K562 (cell line): Measurements from ENCODE around the gene ADORA1. TPM values are rescaled to one million over a fixed set of nuclear protein-coding genes. Genes with fewer than 3 reads are reported as not detected.

Source experiments
- ATAC-seq: fragments of 200-7000 bp; cut with Tn5 transposase; 3 replicates; pipeline ENCODE4 v1.9.1; 2020; ENCODE audit warnings: moderate library complexity
- BruUV-seq: library from RNA; stranded (reverse); fragments of 400-500 nt; replicated peaks from 2 replicates; lab custom pipeline; 2021; lab: Mats Ljungman, UMichigan
- CTCF ChIA-PET: fragments of 300-600 bp; formaldehyde crosslinking; extraction: SDS; loops from one replicate; lab custom pipeline; 2021; ENCODE audit warnings: low intra/inter-chr PET ratio; lab: Yijun Ruan, JAX
- POLR2A ChIA-PET: fragments of 300-600, 350-650 bp; sonication (Branson Sonifier 250); formaldehyde crosslinking; extraction: SDS; loops from one replicate; lab custom pipeline; 2021; ENCODE audit warnings: antibody characterized with exemption, inconsistent platforms; lab: Yijun Ruan, JAX
- DNase-seq, 4 experiments: peaks; one replicate each; pipeline versions ENCODE4 v3.0.0 to v3.0.0-alpha.2; 2011 to 2018; ENCODE audit warnings: low spot score in 3 of 4, mixed read lengths in 3 of 4; ENCODE audit errors: extremely low read depth in 1 of 4
- FAIRE-seq: peaks from 2 replicates; lab custom pipeline; 2011; peaks lifted over from hg19 to GRCh38; lab: Jason Lieb, UNC
- H2AFZ ChIP-seq: 2 replicates; pipeline ENCODE4 v1.6.0; 2011; ENCODE audit warnings: low read depth, low read length, control low read depth, inconsistent platforms
- H3K27ac ChIP-seq: fragments of 200-600 bp; 3 replicates; pipeline ENCODE4 v1.8.0; 2011; ENCODE audit warnings: low read depth, mild to moderate bottlenecking, control low read depth, inconsistent platforms, low read length, moderate library complexity, mixed read lengths; ENCODE audit errors: extremely low read depth
- H3K27me3 ChIP-seq, 2 experiments: fragments of 300-600 bp in 1 of 2; 2 replicates in 1 of 2; 3 replicates in 1 of 2; pipeline versions ENCODE4 v1.6.0 to v1.8.0; 2011; ENCODE audit warnings: inconsistent platforms in 2 of 2, low read length in 2 of 2, mild to moderate bottlenecking in 1 of 2, mixed read lengths in 1 of 2, moderate library complexity in 1 of 2; ENCODE audit not compliant: control insufficient read depth in 2 of 2, insufficient read depth in 2 of 2
- H3K36me3 ChIP-seq: fragments of 300-600 bp; 3 replicates; pipeline ENCODE4 v1.8.0; 2011; ENCODE audit warnings: mild to moderate bottlenecking, low read length, inconsistent platforms; ENCODE audit not compliant: control insufficient read depth, insufficient read depth
- H3K4me1 ChIP-seq, 2 experiments: fragments of 200-600 bp in 1 of 2; replicated peaks in 1 of 2; 2 replicates in 1 of 2; 3 replicates in 1 of 2; pipeline versions ENCODE4 v1.5.1 to v1.8.0; 2011; ENCODE audit warnings: inconsistent platforms in 2 of 2, low read length in 2 of 2, mild to moderate bottlenecking in 1 of 2, mixed read lengths in 1 of 2, moderate library complexity in 1 of 2; ENCODE audit not compliant: control insufficient read depth in 2 of 2, insufficient read depth in 2 of 2
- H3K4me2 ChIP-seq: 2 replicates; pipeline ENCODE4 v1.6.1; 2011; ENCODE audit warnings: low read length, control low read depth, inconsistent platforms, mixed read lengths; ENCODE audit not compliant: insufficient read depth
- H3K4me3 ChIP-seq: fragments of 200-600 bp; sonication (generic), shearing (Covaris generic); 2 replicates; pipeline ENCODE4 v1.5.1; 2016; ENCODE audit warnings: control low read depth, inconsistent platforms
- H3K79me2 ChIP-seq: fragments of 200-600 bp; 3 replicates; pipeline ENCODE4 v1.8.0; 2011; ENCODE audit warnings: low read length, inconsistent platforms; ENCODE audit not compliant: control insufficient read depth, insufficient read depth
- H3K9ac ChIP-seq, 2 experiments: 2 replicates each; pipeline versions ENCODE4 v1.6.0 to v1.6.1; 2011; ENCODE audit warnings: low read depth in 2 of 2, low read length in 2 of 2, control low read depth in 1 of 2, inconsistent platforms in 1 of 2, mild to moderate bottlenecking in 1 of 2, mixed read lengths in 1 of 2; ENCODE audit not compliant: insufficient read depth in 1 of 2
- H3K9me1 ChIP-seq: one replicate; pipeline ENCODE4 v1.6.0; 2011; ENCODE audit warnings: inconsistent platforms, mild to moderate bottlenecking, low read length, moderate library complexity; ENCODE audit not compliant: control insufficient read depth, insufficient read depth
- H3K9me3 ChIP-seq: replicated peaks from 2 replicates; pipeline ENCODE4 v1.5.1; 2011; ENCODE audit warnings: low read depth, low read length, inconsistent platforms; ENCODE audit not compliant: control insufficient read depth, insufficient read depth
- H4K20me1 ChIP-seq: replicated peaks from 2 replicates; pipeline ENCODE4 v1.6.1; 2011; ENCODE audit warnings: low read length, inconsistent platforms, mixed read lengths; ENCODE audit not compliant: control insufficient read depth, insufficient read depth
- MEIS2 ChIP-seq: fragments of 450-650 bp; IDR thresholded peaks from 2 replicates; pipeline ENCODE4 v1.6.1; 2014; ENCODE audit warnings: mild to moderate bottlenecking; ENCODE audit not compliant: partially characterized antibody
- MIER1 ChIP-seq: fragments of 450-650 bp; IDR thresholded peaks from 2 replicates; pipeline ENCODE4 v1.6.1; 2016; ENCODE audit warnings: antibody characterized with exemption, mild to moderate bottlenecking, low read depth
- RCOR1 ChIP-seq, 2 experiments: IDR thresholded peaks; 2 replicates each; pipeline ENCODE4 v1.6.1; 2012; ENCODE audit warnings: low read depth in 2 of 2, low read length in 2 of 2, borderline replicate concordance in 1 of 2, improper control_type of control experiment in 1 of 2
- STAT5A ChIP-seq: IDR thresholded peaks from 2 replicates; pipeline ENCODE4 v1.6.1; 2012; ENCODE audit warnings: low read length, inconsistent platforms, borderline replicate concordance
- ZBTB1 ChIP-seq: sonication (generic); formaldehyde crosslinking; IDR thresholded peaks from 2 replicates; pipeline ENCODE4 v1.8.1; 2023; ENCODE audit warnings: missing genetic modification reagents, low read depth, mild to moderate bottlenecking, borderline replicate concordance
- ZNF347 ChIP-seq: fragments of 450-650 bp; formaldehyde crosslinking; IDR thresholded peaks from 2 replicates; pipeline ENCODE4 v1.4.0; 2020; ENCODE audit warnings: low read depth, mild to moderate bottlenecking, moderate library complexity
- ZNF436 ChIP-seq: fragments of 250-450, 450-650 bp; sonication (Bioruptor Pico); formaldehyde crosslinking; IDR thresholded peaks from 2 replicates; pipeline ENCODE4 v1.7.0; 2020; ENCODE audit warnings: mild to moderate bottlenecking
- ZNF778 ChIP-seq: fragments of 450-650 bp; formaldehyde crosslinking; IDR thresholded peaks from 2 replicates; pipeline ENCODE4 v1.4.0; 2020; ENCODE audit warnings: mild to moderate bottlenecking, moderate library complexity
- ZSCAN32 ChIP-seq: fragments of 450-650 bp; formaldehyde crosslinking; IDR thresholded peaks from 2 replicates; pipeline ENCODE4 v1.4.0; 2020; ENCODE audit warnings: mild to moderate bottlenecking, moderate library complexity
- WGBS: fragments of 100-300 bp; shearing (Covaris generic); methylation state at CpG from one replicate; pipeline ENCODE4 v1.1.6; 2016; ENCODE audit warnings: low coverage, mixed read lengths; ENCODE audit not compliant: insufficient coverage; ENCODE audit errors: missing lambda C conversion rate; 5-methylcytosine and 5-hydroxymethylcytosine counted together
- in situ Hi-C: fragments of 300-500 bp; cut with MboI; formaldehyde crosslinking; loops from 4 replicates; pipeline ENCODE4 v1.15.0; 2018; ENCODE audit warnings: inconsistent platforms, mixed read lengths
- intact Hi-C: fragments of 100-400 bp; cut with micrococcal nuclease; formaldehyde crosslinking; loops from 2 replicates; pipeline ENCODE4 v1.14.2; 2022
- polyA plus RNA-seq, 8 experiments: library from polyadenylated mRNA; depleted of rRNA in 4 of 8; stranded (reverse) in 5 of 8; unstranded in 3 of 8; fragments of >200 nt; fragmentation: Nextera tagmentation in 2 of 8; fragmentation: Illumina TruSeq in 1 of 8; extraction: Ambion mirVana in 2 of 8; extraction: Trizol in 1 of 8; gene quantifications; 2 replicates each; pipeline versions ENCODE4 v1.2.1 to v1.2.3, GENCODE V29; 2011 to 2014; ENCODE audit warnings: inconsistent platforms in 1 of 8, missing spikeins in 1 of 8
- total RNA-seq, 7 experiments: library from RNA; depleted of rRNA in 6 of 7; stranded (reverse); fragments of >200 nt in 6 of 7; fragmentation: Illumina TruSeq in 2 of 7; extraction: Trizol in 2 of 7; gene quantifications; 2 replicates each; pipeline versions ENCODE4 v1.2.1 to v1.2.3, GENCODE V29; 2011 to 2021; ENCODE audit warnings: low replicate concordance in 1 of 7
- TF ChIP-seq, protein P1 (sequence below): fragments of 200-800 bp; sonication (Bioruptor generic); IDR thresholded peaks from 2 replicates; pipeline ENCODE4 v1.6.1; 2017; ENCODE audit warnings: missing genetic modification characterization, missing compliant biosample characterization
- TF ChIP-seq, protein P2 (sequence below): fragments of 250-450 bp; sonication (Bioruptor Pico); IDR thresholded peaks from 2 replicates; pipeline ENCODE4 v1.5.0; 2021; ENCODE audit warnings: mild to moderate bottlenecking, borderline replicate concordance
- TF ChIP-seq, protein P3 (sequence below): fragments of 250-450 bp; sonication (Bioruptor Pico); IDR thresholded peaks from 2 replicates; pipeline ENCODE4 v1.5.0; 2022; ENCODE audit warnings: mild to moderate bottlenecking

Gene ADORA1
- total and polyA plus RNA-seq, 9 of the 15 experiments (the other 6 are each of a cell fraction or from before 2014, with no cell fraction given): not detected

DNA sequence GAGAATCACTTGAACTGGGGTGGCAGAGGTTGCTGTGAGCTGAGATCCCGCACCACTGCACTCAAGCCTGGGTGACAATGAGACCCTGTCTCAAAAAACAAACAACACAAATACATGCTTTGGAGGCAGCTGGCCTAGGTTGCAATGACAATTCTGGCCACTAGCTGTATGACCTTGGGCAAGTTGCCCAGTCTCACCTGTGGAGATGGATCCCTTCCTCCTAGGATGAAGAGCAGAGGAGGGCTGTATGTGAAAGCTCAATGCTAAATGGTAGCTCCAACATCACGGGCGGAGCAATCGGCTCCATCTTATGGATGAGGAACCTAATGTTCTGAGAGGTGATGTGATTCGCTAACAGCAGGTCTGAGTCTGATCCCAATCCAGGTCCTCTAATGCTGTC is 20.6 kb downstream of the ADORA1 start (continued):
- TF ChIP-seq, protein P1, sequence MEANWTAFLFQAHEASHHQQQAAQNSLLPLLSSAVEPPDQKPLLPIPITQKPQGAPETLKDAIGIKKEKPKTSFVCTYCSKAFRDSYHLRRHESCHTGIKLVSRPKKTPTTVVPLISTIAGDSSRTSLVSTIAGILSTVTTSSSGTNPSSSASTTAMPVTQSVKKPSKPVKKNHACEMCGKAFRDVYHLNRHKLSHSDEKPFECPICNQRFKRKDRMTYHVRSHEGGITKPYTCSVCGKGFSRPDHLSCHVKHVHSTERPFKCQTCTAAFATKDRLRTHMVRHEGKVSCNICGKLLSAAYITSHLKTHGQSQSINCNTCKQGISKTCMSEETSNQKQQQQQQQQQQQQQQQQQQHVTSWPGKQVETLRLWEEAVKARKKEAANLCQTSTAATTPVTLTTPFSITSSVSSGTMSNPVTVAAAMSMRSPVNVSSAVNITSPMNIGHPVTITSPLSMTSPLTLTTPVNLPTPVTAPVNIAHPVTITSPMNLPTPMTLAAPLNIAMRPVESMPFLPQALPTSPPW (CRISPR knock-in tag): no peak
- no peak for TF ChIP-seq ZSCAN32 (CRISPR knock-in tag)
- TF ChIP-seq, protein P2, sequence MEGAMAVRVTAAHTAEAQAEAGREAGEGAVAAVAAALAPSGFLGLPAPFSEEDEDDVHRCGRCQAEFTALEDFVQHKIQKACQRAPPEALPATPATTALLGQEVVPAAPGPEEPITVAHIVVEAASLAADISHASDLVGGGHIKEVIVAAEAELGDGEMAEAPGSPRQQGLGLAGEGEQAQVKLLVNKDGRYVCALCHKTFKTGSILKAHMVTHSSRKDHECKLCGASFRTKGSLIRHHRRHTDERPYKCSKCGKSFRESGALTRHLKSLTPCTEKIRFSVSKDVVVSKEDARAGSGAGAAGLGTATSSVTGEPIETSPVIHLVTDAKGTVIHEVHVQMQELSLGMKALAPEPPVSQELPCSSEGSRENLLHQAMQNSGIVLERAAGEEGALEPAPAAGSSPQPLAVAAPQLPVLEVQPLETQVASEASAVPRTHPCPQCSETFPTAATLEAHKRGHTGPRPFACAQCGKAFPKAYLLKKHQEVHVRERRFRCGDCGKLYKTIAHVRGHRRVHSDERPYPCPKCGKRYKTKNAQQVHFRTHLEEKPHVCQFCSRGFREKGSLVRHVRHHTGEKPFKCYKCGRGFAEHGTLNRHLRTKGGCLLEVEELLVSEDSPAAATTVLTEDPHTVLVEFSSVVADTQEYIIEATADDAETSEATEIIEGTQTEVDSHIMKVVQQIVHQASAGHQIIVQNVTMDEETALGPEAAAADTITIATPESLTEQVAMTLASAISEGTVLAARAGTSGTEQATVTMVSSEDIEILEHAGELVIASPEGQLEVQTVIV: no peak

DNA sequence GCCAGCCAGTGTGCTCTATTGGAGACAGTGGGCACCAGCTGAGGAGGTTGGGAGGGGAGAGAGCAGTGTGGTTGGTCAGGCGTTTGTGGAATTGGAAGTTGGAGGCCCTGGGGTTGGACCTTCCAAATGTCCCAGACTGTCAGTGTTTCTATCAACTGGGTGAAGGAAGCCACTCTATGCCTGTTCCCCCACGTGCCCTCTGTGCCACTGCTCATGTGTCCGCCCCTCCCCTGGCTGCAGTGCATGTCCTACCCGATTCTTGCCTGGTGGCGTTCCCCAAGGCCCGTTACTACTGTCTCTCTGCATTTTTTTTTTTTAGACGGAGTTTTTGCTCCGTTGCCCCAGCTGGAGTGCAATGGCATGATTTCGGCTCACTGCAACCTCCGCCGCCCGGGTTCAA is 21.1 kb downstream of the ADORA1 start:
- in situ Hi-C loops (no loop called here), intact Hi-C loops (no loop called here)
- FAIRE-seq: no peak
- CTCF ChIA-PET: no interaction called here
- POLR2A ChIA-PET: interaction anchor here (0.6 to 1.3 kb wide), 3 partner anchors 8 to 108 kb away, joined by 3 to 6 read pairs (median 4); no protein-coding TSS in a partner anchor
- Histone ChIP-seq H3K79me2 (no peaks in the 10 kb centered on the region), H3K9me3 (no peaks in the 10 kb centered on the region), H3K36me3 (no peaks in the 10 kb centered on the region), H3K4me3 (no peak overlapping the region), H3K4me1 (no peaks in the 10 kb centered on the region; a peak in 2 of 5 replicates), H3K9ac (no peak overlapping the region), H3K4me2 (no peak overlapping the region), H4K20me1 (peaks cover 15% of the 10 kb centered on the region), H3K27me3 (peaks cover 36 to 85% of the 10 kb centered on the region in 2 experiments), H3K9me1 (no peaks in the 10 kb centered on the region), H3K27ac (no peak overlapping the region), H2AFZ (no peak overlapping the region)
- ATAC-seq: no peak
- DNase-seq: no peak
- WGBS: 2% methylated on average over 12 of the region's 12 CpGs
- TF ChIP-seq, protein P3, sequence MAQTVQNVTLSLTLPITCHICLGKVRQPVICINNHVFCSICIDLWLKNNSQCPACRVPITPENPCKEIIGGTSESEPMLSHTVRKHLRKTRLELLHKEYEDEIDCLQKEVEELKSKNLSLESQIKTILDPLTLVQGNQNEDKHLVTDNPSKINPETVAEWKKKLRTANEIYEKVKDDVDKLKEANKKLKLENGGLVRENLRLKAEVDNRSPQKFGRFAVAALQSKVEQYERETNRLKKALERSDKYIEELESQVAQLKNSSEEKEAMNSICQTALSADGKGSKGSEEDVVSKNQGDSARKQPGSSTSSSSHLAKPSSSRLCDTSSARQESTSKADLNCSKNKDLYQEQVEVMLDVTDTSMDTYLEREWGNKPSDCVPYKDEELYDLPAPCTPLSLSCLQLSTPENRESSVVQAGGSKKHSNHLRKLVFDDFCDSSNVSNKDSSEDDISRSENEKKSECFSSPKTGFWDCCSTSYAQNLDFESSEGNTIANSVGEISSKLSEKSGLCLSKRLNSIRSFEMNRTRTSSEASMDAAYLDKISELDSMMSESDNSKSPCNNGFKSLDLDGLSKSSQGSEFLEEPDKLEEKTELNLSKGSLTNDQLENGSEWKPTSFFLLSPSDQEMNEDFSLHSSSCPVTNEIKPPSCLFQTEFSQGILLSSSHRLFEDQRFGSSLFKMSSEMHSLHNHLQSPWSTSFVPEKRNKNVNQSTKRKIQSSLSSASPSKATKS (CRISPR knock-in tag): no peak
- TF ChIP-seq ZNF347 (CRISPR knock-in tag): no peak
- no peak for TF ChIP-seq RCOR1 (IDR thresholded peaks at IDR 0.05; ENCODE audit: borderline replicate concordance in 1 of 2, low read depth in 2 of 2, low read length in 2 of 2)
- TF ChIP-seq ZNF778 (CRISPR knock-in tag): no peak
- TF ChIP-seq STAT5A: no peak
- no peak for TF ChIP-seq ZBTB1
- TF ChIP-seq MEIS2: no peak
- no peak for TF ChIP-seq MIER1
- TF ChIP-seq ZNF436 (CRISPR knock-in tag): no peak
- BruUV-seq: no TSS peak
